Psoas muscle (tissue), 8 donors: ENCODE results near the gene SGSM2. TPM values are rescaled to one million over a fixed set of nuclear protein-coding genes. Genes with fewer than 3 reads are reported as not detected.

ENCODE experiments used
- ATAC-seq, 4 donors: fragments of 200-7000 bp; cut with Tn5 transposase; one replicate each; pipeline ENCODE4 v1.9.1; 2020; ENCODE audit warnings: moderate library complexity in 3 of 4, mild to moderate bottlenecking in 2 of 4
- DNase-seq, 2 donors: peaks; one replicate each; pipeline ENCODE4 v3.0.0-alpha.2; 2020
- H3K27ac ChIP-seq: fragments of 200-600 bp; one replicate; pipeline ENCODE4 v1.8.0; 2022
- H3K27me3 ChIP-seq, 3 donors: fragments of 200-600 bp in 1 of 3; one replicate each; pipeline versions ENCODE4 v1.6.1 to v1.8.0; 2013 to 2022; ENCODE audit warnings: low read length in 2 of 3, mild to moderate bottlenecking in 2 of 3, moderate library complexity in 1 of 3; ENCODE audit not compliant: insufficient read depth in 3 of 3
- H3K36me3 ChIP-seq, 2 donors: fragments of 200-600 bp in 1 of 2; one replicate each; pipeline versions ENCODE4 v1.6.1 to v1.8.0; 2013 to 2022; ENCODE audit warnings: low read depth in 1 of 2, mild to moderate bottlenecking in 1 of 2, moderate library complexity in 1 of 2; ENCODE audit not compliant: insufficient read depth in 1 of 2
- H3K4me1 ChIP-seq: fragments of 200-600 bp; one replicate; pipeline ENCODE4 v1.8.0; 2022
- H3K4me3 ChIP-seq: fragments of 200-600 bp; one replicate; pipeline ENCODE4 v1.8.0; 2022; ENCODE audit warnings: mild to moderate bottlenecking
- H3K9me3 ChIP-seq: fragments of 200-600 bp; one replicate; pipeline ENCODE4 v1.8.0; 2022
- CTCF ChIP-seq: fragments of 200-600 bp; IDR thresholded peaks from one replicate; pipeline ENCODE4 v1.8.0; 2022; ENCODE audit warnings: antibody characterized with exemption
- WGBS, 3 donors: extraction: QIAGEN DNeasy Blood & Tissue Kit; methylation state at CpG; one replicate each; pipeline versions ENCODE4 v1.1.6 to v1.1.7; 2013; 5-methylcytosine and 5-hydroxymethylcytosine counted together
- intact Hi-C, 2 donors: fragments of 100-400 bp; cut with DNase I; formaldehyde crosslinking; loops; one replicate each; pipeline versions ENCODE4 v1.11.0 to v1.14.2; 2022
- polyA plus RNA-seq, 3 donors: library from polyadenylated mRNA; stranded (reverse); fragments of 200-250 nt; gene quantifications; one replicate each; pipeline ENCODE4 v1.2.3, GENCODE V29; 2013
- total RNA-seq, 4 donors: library from RNA; stranded (reverse); fragmentation: NEBNext Ultra II Directional in 2 of 4; extraction: Animal tissue kit (Norgen Biotek cat#: 25700) in 2 of 4; gene quantifications; one replicate each; pipeline versions ENCODE4 v1.2.1 to v1.2.4, GENCODE V29; 2021 to 2023
- donor health status: healthy with polysubstance abuse.
- donor health status: DM: no; HTN: no; CAD: no; lungs with moderate emphysema.
- donor health status: Bipolar disorder and iron deficiency.
- donor health status: healthy.
- donor health status: DM: yes; HTN: yes; CAD: no.
- donor health status: DM: no; HTN: no; CAD: no.
- donor health status: DM: no; HTN: no; CAD: no.
- donor health status: DM: yes; HTN: yes; CAD: no.

Gene SGSM2
- total and polyA plus RNA-seq, 7 donors = 9.6 to 25.6 (median 13.5) TPM

GRCh38 chr17:2383628-2384167, 46.4 kb downstream of the SGSM2 start:
- Histone ChIP-seq H3K4me1 (peaks cover 38% of the 10 kb centered on the region), H3K27ac (peak overlapping the region; percentile 85), H3K36me3 (peaks cover 0 to 52% of the 10 kb centered on the region in 2 donors), H3K4me3 (peak overlapping the region; percentile 45), H3K9me3 (no peaks in the 10 kb centered on the region), H3K27me3 (no peaks in the 10 kb centered on the region)
- intact Hi-C loops = loop anchor here in 1 of 2 donors (2.0 kb wide), 1 partner anchor 33 kb away; no protein-coding TSS in a partner anchor
- ATAC-seq = peak; percentile 69 to 86 (median 83)
- peak in 1 of 2 donors; percentile 73 for DNase-seq
- WGBS, 3 donors = 33 to 60% (median 38%) methylated on average over 11 of the region's 11 CpGs
- no peak for TF ChIP-seq CTCF

GRCh38 chr17:2384439-2385127, 47.3 kb downstream of the SGSM2 start:
- 68 to 77% (median 71%) methylated on average over 21 to 22 of the region's 22 CpGs for WGBS, 3 donors
- DNase-seq (no peak), ATAC-seq (no peak)
- no peak overlapping the region for H3K4me3 ChIP-seq
- H3K27me3 ChIP-seq = no peaks in the 10 kb centered on the region
- peak overlapping the region; percentile 85 for H3K27ac ChIP-seq
- peaks cover 0 to 44% of the 10 kb centered on the region in 2 donors for H3K36me3 ChIP-seq
- intact Hi-C loops = no loop called here
- H3K9me3 ChIP-seq = no peaks in the 10 kb centered on the region
- H3K4me1 ChIP-seq = peaks cover 47% of the 10 kb centered on the region
- TF ChIP-seq CTCF = no peak

GRCh38 chr17:2385240-2386210, 48.2 kb downstream of the SGSM2 start:
- intact Hi-C loops = no loop called here
- ATAC-seq = no peak
- H3K4me1 ChIP-seq = peaks cover 57% of the 10 kb centered on the region
- WGBS, 3 donors = 64 to 70% (median 69%) methylated on average over 18 of the region's 18 CpGs
- H3K27me3 ChIP-seq = no peaks in the 10 kb centered on the region
- H3K27ac ChIP-seq = peak overlapping the region; percentile 60
- no peak overlapping the region for H3K4me3 ChIP-seq
- no peak for TF ChIP-seq CTCF
- peaks cover 0 to 36% of the 10 kb centered on the region in 2 donors for H3K36me3 ChIP-seq
- H3K9me3 ChIP-seq = no peaks in the 10 kb centered on the region
- DNase-seq = no peak

GRCh38 chr17:2386400-2387085, 49.2 kb downstream of the SGSM2 start:
- peaks cover 0 to 27% of the 10 kb centered on the region in 2 donors for H3K36me3 ChIP-seq
- no peak overlapping the region for H3K4me3 ChIP-seq
- no peaks in the 10 kb centered on the region for H3K27me3 ChIP-seq
- ATAC-seq = no peak
- peak in 1 of 2 donors; percentile 11 for DNase-seq
- 61 to 75% (median 65%) methylated on average over 21 to 22 of the region's 22 CpGs for WGBS, 3 donors
- H3K9me3 ChIP-seq = no peaks in the 10 kb centered on the region
- intact Hi-C loops = no loop called here
- no peak for TF ChIP-seq CTCF
- peak overlapping the region; percentile 39 for H3K27ac ChIP-seq
- H3K4me1 ChIP-seq = peaks cover 67% of the 10 kb centered on the region
